Omental fat pad (tissue), 4 donors: Measurements from ENCODE around the gene ATF3. TPM values are rescaled to one million over a fixed set of nuclear protein-coding genes. Genes with fewer than 3 reads are reported as not detected.

ENCODE experiments used
- ATAC-seq: fragments of 150-250 bp; one replicate; pipeline ENCODE4 v1.9.1; 2016; ENCODE audit warnings: mild to moderate bottlenecking, moderate library complexity; ENCODE audit not compliant: low FRiP score
- DNase-seq: peaks from one replicate; pipeline ENCODE4 v3.0.0-alpha.2; 2019; ENCODE audit warnings: low spot score
- CTCF ChIP-seq, 3 donors: fragments of 450-650 bp; IDR thresholded peaks; one replicate each; pipeline ENCODE4 v1.5.1; 2016 to 2017; ENCODE audit warnings: antibody characterized with exemption in 3 of 3, mild to moderate bottlenecking in 3 of 3, moderate library complexity in 2 of 3
- total RNA-seq, 4 donors: library from RNA; depleted of rRNA; stranded (reverse); fragments of >200 nt; gene quantifications; one replicate each; pipeline ENCODE4 v1.1.0, GENCODE V29; 2016

Gene ATF3
- total RNA-seq, 4 donors from 2014 or later, result 41.5 to 229 (median 77.5) TPM

- no peak for DNase-seq
- no peak for ATAC-seq
- TF ChIP-seq CTCF (IDR thresholded peaks at IDR 0.05), result no peak
Measured at GRCh38 chr1:212578041-212578440, 30.5 kb upstream of the ATF3 start.

- no peak for TF ChIP-seq CTCF (IDR thresholded peaks at IDR 0.05)
- no peak for ATAC-seq
- DNase-seq, result no peak
Measured at GRCh38 chr1:212581034-212581433, 27.5 kb upstream of the ATF3 start.

- DNase-seq, result no peak
Measured at GRCh38 chr1:212582291-212582690, 26.3 kb upstream of the ATF3 start.

GRCh38 chr1:212582808-212583615 lies 25.5 kb upstream of the ATF3 start:
- no peak for ATAC-seq
- TF ChIP-seq CTCF (IDR thresholded peaks at IDR 0.05), result no peak
- DNase-seq, result no peak

More at GRCh38 chr1:212582291-212582690, 26.3 kb upstream of the ATF3 start:
- no peak for ATAC-seq
- no peak for TF ChIP-seq CTCF (IDR thresholded peaks at IDR 0.05)

GRCh38 chr1:212583643-212584042 lies 24.9 kb upstream of the ATF3 start:
- DNase-seq (no peak), ATAC-seq (no peak)
- no peak for TF ChIP-seq CTCF (IDR thresholded peaks at IDR 0.05)

GRCh38 chr1:212584092-212584886 lies 24.3 kb upstream of the ATF3 start:
- no peak for TF ChIP-seq CTCF (IDR thresholded peaks at IDR 0.05)
- no peak for DNase-seq

More at GRCh38 chr1:212584092-212584886, 24.3 kb upstream of the ATF3 start:
- ATAC-seq, result no peak
